Activated T-helper 1 cell treated with Interleukin-2 at 50 U/mL for 16 hours (primary cell): ENCODE measurements around the gene HS6ST1.

Experiments used
- DNase-seq: peaks from one replicate; pipeline ENCODE4 v3.0.0-alpha.2; 2020; ENCODE audit warnings: low read depth

Gene HS6ST1

GRCh38 chr2:128237911-128238697 lies 80.6 kb downstream of the HS6ST1 start:
- DNase-seq = no peak

GRCh38 chr2:128237081-128237534 lies 81.6 kb downstream of the HS6ST1 start:
- DNase-seq = no peak

- DNase-seq = no peak
Observed at GRCh38 chr2:128236491-128237035, 82.1 kb downstream of the HS6ST1 start.

GRCh38 chr2:128235581-128235980 lies 83.1 kb downstream of the HS6ST1 start:
- DNase-seq = no peak

DNA sequence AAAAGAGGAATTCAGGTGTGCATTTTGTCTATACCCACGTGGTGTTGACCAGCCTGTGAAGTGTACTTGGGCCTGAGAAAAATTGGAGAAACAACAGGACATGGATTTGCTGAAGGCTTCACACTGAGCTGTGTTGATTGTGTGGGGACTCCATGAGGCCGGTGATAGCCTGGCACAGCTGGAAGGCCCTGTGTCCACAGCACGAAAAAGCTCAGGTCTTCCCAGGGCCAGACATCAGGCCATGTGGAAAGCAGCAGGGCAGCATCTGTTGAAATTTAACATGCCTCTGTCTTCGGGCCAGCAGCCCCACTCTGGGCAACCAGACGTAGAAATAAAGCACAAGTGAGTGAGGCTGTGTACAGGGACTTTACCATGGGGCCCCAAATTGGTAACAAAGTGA lies 84.1 kb downstream of the HS6ST1 start:
- no peak for DNase-seq

DNA sequence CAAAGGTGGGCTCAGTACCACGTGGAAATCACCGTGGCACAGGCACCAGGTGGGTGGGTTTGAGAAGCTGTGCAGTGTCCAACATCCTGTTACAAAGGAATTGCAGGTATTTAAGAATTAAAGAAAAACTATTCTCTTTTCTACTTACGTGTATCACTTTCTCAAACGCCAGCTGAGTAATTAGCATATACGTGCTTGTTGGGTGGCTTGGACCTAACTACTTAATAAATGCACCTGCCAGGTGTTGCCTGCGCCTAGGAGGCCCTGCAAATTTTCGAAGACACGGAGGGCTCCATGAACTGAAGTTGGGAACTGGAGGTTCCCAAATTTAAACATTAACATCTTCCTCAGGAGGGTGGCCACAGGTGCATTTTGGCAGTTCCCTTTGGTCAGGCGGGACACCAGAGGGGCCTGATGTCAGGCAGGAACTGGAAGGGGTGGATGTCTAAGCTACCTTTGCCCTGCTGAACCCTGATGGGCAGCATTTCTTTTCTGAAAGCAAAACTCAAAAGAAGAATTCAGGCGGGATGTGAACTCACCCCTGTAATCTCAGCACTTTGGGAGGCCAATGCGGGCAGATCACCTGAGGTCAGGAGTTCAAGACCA lies 84.8 kb downstream of the HS6ST1 start:
- no peak for DNase-seq

DNA sequence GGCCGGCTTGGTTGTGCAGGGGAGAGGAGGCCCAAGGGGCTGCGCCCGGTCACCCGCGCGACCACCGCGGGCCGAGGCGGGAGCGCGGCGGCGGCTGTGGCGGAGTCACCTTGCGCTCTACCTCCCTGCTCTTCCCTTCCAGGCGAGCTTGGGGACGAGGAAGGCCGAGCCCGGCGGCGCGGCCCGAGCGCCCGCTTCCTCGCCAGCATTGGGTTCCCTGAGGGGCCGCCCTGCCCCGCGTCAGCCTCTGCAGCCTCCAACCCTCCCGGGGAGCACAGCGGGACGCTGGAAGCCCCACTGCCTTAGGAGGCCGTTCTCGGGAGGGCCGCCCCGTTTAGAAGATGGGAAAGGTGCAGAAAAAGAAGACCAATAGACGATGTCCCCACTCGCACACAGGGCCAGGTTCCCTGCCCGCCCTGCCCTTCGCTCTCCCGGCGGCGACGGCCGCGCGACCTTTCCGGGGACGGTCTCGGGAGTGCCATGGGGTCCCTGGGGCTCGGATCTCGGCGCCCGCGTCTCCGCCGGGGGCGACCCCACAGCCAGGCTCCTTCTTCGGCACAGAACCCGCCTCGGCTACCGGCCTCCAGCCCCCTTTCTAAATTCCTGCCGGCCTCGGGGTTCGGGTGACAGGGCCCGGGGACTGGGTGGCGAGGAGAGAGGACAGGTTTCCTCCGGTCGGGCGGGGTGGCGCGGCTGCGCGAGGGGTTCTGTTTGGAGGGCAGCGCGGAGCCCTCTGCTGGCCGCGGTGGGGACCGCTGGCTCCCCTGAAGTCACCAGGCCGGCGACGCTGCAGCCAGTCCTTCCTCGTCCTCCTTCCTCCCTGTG lies 85.5 kb downstream of the HS6ST1 start:
- DNase-seq = peak; percentile 69

DNA sequence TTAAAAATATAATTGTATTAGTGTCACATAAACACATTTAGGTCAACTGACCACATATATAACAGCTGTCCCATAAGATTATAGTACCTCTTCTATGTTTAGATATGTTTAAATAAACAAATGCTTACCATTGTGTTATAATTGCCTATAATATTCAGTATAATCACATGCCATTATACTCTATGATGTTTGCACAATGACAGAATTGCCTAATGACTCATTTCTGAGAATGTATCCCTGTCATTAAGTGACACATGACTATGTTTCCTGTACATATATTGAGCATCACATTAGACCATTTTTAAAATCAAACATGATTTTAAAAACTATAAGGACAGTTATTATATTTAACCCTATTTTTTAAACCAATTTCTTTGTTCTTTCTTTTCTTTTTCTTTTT lies 89.8 kb downstream of the HS6ST1 start:
- no peak for DNase-seq

DNA sequence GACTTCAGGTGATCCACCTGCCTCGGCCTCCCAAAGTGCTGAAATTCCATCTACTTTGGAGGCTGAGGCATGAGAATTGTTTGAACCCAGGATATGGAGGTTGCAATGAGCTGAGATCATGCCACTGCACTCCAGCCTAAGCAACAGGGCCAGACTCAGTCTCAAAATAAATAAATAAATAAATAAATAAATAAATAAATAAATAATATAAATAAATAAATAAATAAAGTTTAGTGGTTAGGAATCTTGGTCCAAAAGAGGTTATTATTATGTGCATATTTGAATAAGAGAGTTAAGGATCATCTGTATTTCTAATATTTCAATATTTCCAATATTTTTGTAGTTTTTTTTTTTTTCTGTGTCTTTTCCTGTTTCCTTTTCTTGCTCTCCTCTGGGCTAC lies 90.8 kb downstream of the HS6ST1 start:
- DNase-seq = no peak

GRCh38 chr2:128219891-128220290 lies 98.8 kb downstream of the HS6ST1 start:
- DNase-seq = no peak

- no peak for DNase-seq
Observed at GRCh38 chr2:128217671-128218070, 101.0 kb downstream of the HS6ST1 start.

- DNase-seq = no peak
Observed at GRCh38 chr2:128215897-128216642, 102.6 kb downstream of the HS6ST1 start.
